HG03039 (cell line): ENCODE measurements around the gene ARHGAP45.

Source experiments
- ATAC-seq: cut with Tn5 transposase; IDR thresholded peaks from one replicate; pipeline ENCODE4 v1.9.1; 2021; ENCODE audit warnings: mild to moderate bottlenecking, moderate library complexity; ENCODE audit not compliant: unreplicated experiment

ARHGAP45 gene

GRCh38 chr19:1054102-1055027 is 12.6 kb upstream of the ARHGAP45 start:
- ATAC-seq: no peak

DNA sequence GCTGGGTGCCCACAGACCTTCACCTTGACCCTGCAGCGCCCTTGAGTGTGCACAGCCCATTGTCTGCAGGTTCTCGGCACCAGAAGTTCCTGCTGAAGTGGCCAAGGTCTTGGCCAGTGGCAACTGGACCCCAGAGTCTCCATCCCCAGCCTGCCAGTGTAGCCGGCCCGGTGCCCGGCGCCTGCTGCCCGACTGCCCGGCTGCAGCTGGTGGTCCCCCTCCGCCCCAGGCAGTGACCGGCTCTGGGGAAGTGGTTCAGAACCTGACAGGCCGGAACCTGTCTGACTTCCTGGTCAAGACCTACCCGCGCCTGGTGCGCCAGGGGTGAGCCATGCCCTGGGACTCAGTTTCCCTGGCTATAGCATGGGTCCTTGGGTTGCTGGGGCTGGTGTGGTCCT is 11.9 kb upstream of the ARHGAP45 start:
- ATAC-seq: no peak

GRCh38 chr19:1055886-1056620 is 10.9 kb upstream of the ARHGAP45 start:
- no peak for ATAC-seq

- ATAC-seq: no peak
These were observed 9.7 kb upstream of the ARHGAP45 start for GRCh38 chr19:1057176-1057855.

DNA sequence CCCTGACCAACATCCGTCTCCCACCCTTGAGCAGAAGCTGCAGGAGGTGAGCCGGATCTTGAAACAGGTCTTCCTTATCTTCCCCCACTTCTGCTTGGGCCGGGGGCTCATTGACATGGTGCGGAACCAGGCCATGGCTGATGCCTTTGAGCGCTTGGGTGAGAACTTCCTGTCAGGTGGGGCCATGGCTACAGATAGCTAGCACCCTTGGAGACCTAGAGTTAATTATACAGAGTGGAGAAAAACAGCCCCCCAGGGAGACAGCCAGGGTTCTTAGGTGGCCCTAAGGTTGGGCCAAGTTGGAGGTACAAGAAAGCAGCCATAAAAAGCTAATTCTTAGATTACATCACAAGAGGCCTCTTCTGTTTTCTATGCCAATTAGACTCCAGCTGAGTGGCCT is 8.9 kb upstream of the ARHGAP45 start:
- ATAC-seq: no peak

- no peak for ATAC-seq
These were observed 6.3 kb upstream of the ARHGAP45 start for GRCh38 chr19:1060689-1061088.

DNA sequence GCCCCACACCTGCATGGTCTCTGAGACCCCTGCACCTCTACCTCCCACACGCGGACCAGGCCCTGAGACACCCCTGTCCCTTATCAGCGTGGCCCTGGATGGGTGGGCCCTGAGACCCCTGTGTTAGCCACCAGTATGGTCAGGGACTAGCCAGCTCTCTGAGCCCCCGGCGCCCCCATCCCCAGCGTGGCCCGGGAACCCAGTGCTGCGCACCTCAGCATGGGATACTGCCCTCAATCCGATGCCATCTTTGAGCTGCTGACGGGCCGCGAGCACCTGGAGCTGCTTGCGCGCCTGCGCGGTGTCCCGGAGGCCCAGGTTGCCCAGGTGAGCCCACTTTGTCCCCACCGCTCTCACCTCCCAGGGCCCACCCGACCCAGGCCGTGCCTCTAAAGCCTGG is 5.0 kb upstream of the ARHGAP45 start:
- no peak for ATAC-seq

- no peak for ATAC-seq
These were observed 4.5 kb upstream of the ARHGAP45 start for GRCh38 chr19:1062387-1063029.

- no peak for ATAC-seq
These were observed 3.7 kb upstream of the ARHGAP45 start for GRCh38 chr19:1063030-1063908.

GRCh38 chr19:1063909-1064660 is 2.9 kb upstream of the ARHGAP45 start:
- no peak for ATAC-seq

DNA sequence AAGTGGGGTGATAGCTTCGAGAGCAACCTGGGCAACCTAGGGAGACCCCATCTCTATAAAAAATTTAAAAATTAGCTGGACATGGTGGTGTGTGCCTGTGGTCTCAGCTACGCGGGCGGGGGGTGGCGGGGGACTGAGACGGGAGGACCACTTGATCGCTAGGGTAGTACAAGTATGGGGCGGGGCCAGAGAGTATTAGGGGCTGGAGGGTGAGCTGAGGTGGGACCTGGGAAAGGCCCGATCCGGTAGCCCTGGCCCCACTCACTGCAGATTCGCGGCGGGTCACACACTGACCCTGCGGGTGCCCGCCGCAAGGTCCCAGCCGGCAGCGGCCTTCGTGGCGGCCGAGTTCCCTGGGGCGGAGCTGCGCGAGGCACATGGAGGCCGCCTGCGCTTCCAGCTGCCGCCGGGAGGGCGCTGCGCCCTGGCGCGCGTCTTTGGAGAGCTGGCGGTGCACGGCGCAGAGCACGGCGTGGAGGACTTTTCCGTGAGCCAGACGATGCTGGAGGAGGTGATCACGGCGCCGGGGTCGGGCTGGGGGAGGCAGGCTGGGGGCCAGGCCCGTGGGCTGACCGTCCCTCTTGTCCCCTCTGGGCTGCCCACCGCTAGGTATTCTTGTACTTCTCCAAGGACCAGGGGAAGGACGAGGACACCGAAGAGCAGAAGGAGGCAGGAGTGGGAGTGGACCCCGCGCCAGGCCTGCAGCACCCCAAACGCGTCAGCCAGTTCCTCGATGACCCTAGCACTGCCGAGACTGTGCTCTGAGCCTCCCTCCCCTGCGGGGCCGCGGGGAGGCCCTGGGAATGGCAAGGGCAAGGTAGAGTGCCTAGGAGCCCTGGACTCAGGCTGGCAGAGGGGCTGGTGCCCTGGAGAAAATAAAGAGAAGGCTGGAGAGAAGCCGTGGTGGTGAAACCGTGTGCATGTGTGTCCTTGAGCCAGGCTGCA is 2.0 kb upstream of the ARHGAP45 start:
- ATAC-seq: no peak

DNA sequence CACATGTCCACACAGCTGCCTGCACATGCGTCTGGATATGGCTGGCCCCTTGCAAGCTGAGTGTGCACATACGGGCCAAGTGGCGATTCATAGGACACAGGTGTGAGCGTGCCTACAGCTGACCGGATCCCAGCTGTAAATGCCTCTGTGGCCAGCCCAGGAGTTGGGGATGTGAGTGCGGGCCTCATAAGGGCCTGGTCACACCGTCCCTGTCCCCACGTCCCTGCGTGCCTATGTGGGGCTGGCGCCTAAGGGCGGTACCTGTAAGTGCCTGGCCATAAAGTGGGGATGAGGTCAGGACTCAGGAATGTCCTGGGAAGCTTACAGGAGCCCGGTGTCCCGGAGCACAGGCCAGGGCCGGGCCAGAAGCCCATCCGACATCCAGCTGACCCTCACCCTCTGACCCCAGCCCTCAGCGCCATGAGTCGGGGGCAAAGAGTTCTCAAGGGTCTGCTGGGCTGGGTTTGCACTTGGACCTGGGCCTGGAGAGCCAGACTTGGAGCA is 1.3 kb upstream of the ARHGAP45 start:
- ATAC-seq: no peak

DNA sequence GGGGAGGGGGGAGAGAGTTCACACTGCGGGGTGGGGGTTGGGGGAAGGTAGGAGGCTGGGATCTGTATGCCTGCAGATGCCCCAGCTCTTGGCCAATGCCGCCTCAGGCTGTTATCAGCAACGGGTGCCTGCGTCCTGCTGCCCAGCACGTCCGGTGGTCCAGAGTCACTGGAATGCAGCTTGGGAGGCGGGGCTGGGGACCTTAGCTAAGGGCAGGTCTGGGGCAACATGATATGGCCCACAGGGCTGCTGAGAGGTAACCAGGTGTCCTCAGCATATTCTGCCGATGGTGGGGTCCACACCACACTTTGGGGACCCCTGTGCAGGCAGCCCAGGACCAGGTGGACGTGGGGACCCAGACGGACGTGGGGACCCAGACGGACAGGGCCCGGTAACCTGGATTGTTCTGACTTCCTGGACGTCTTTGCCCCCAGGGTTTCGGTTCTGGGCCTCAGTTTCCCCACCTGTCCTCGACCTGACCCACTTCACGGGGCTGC is 668 bp upstream of the ARHGAP45 start:
- no peak for ATAC-seq

GRCh38 chr19:1067341-1067957 is 482 bp downstream of the ARHGAP45 start:
- ATAC-seq: no peak

DNA sequence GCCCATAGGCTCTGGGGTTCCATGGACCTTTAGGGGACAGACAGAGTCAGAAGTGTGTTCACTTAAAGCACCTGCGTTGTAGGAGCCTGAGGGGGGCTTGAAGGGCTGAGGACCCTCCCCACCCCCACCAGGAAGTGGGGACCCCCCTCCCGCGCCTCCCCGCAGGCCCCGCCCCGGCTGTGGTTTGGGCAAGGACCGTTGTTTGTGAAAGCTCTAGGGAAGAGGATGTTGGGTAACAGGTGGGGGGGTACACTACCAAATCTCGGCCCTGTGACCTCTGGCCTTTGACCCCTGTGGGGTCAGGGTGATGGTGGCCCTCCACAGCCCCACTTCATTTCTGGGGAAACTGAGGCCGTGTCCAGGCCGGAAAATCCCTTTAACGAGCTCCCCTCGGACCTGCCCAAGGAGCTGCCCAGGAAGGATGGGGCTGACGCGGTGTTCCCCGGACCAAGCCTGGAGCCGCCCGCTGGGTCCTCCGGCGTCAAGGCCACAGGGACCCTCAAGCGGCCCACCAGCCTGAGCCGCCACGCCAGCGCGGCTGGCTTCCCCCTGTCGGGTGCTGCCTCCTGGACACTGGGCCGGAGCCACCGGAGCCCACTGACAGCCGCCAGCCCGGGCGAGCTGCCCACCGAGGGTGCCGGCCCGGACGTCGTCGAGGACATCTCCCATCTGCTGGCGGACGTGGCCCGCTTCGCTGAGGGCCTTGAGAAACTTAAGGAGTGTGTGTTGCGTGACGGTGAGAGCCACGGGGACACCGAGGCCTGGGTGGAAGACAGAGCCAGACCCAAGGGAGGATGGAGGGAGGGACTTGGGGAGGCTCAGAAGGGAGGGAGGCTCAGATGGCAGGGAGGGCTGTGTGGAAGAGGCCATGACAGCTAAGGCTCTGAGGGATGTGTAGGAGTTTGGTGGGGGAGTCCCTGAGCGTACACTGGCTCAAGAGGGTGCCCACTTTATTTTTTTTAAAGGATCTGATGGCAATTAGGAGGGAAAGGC is 1.3 kb downstream of the ARHGAP45 start:
- ATAC-seq: no peak
